Right ventricle myocardium inferior (tissue), 1 donor: ENCODE measurements around the gene FAM120B. TPM values are rescaled to one million over a fixed set of nuclear protein-coding genes. Genes with fewer than 3 reads are reported as not detected.
A peak's percentile ranks its signal among the peaks of the same experiment; 100 is the strongest.

Source experiments
- ATAC-seq: fragments of 200-7000 bp; cut with Tn5 transposase; one replicate; pipeline ENCODE4 v1.9.1; 2020; ENCODE audit warnings: mild to moderate bottlenecking, moderate library complexity
- DNase-seq: peaks from one replicate; pipeline ENCODE4 v3.0.0; 2021; ENCODE audit errors: missing footprints
- intact Hi-C: fragments of 100-400 bp; cut with DNase I; formaldehyde crosslinking; loops from one replicate; pipeline ENCODE4 v1.11.0; 2022
- total RNA-seq: library from RNA; stranded (reverse); fragmentation: NEBNext Ultra II Directional; extraction: Animal tissue kit (Norgen Biotek cat#: 25700); gene quantifications from one replicate; pipeline ENCODE4 v1.2.1, GENCODE V29; 2021
- donor health status: DM: no; HTN: yes; CAD: no; lungs with severe emphysema.

FAM120B gene
- total RNA-seq, 1 donor from 2014 or later = 16.3 TPM

GRCh38 chr6:170284126-170284773 is 22.3 kb upstream of the FAM120B start:
- no peak for ATAC-seq
- intact Hi-C loops = no loop called here
- no peak for DNase-seq

GRCh38 chr6:170284866-170285469 is 21.6 kb upstream of the FAM120B start:
- intact Hi-C loops = loop anchor here (5.0 kb wide), 2 partner anchors 38 to 148 kb away; no protein-coding TSS in a partner anchor
- DNase-seq = no peak
- no peak for ATAC-seq

- no peak for DNase-seq
- intact Hi-C loops = loop anchor here (5.0 kb wide), 2 partner anchors 38 to 148 kb away; no protein-coding TSS in a partner anchor
Measured at GRCh38 chr6:170285482-170285881, 21.1 kb upstream of the FAM120B start.

GRCh38 chr6:170286246-170286933 is 20.2 kb upstream of the FAM120B start:
- DNase-seq (peak; percentile 81), ATAC-seq (peak; percentile 27)
- intact Hi-C loops = loop anchor here (5.0 kb wide), 2 partner anchors 39 to 149 kb away; no protein-coding TSS in a partner anchor

More at GRCh38 chr6:170285482-170285881, 21.1 kb upstream of the FAM120B start:
- no peak for ATAC-seq

- intact Hi-C loops = loop anchor here (5.0 kb wide), 2 partner anchors 40 to 150 kb away; no protein-coding TSS in a partner anchor
- peak; percentile 48 for ATAC-seq
Measured at GRCh38 chr6:170286934-170287265, 19.7 kb upstream of the FAM120B start.

GRCh38 chr6:170287371-170287876 is 19.1 kb upstream of the FAM120B start:
- DNase-seq = no peak
- intact Hi-C loops = loop anchor here (5.0 kb wide), 2 partner anchors 40 to 150 kb away; no protein-coding TSS in a partner anchor
- ATAC-seq = peak; percentile 29

More at GRCh38 chr6:170286934-170287265, 19.7 kb upstream of the FAM120B start:
- no peak for DNase-seq

- intact Hi-C loops = loop anchor here (5.0 kb wide), 2 partner anchors 41 to 151 kb away; no protein-coding TSS in a partner anchor
- ATAC-seq = no peak
- DNase-seq = no peak
Measured at GRCh38 chr6:170288091-170288631, 18.4 kb upstream of the FAM120B start.

GRCh38 chr6:170288852-170289179 is 17.7 kb upstream of the FAM120B start:
- ATAC-seq = no peak
- intact Hi-C loops = loop anchor here (5.0 kb wide), 2 partner anchors 42 to 152 kb away; no protein-coding TSS in a partner anchor
- DNase-seq = no peak

GRCh38 chr6:170289180-170289931 is 17.2 kb upstream of the FAM120B start:
- intact Hi-C loops = loop anchor here (5.0 kb wide), 2 partner anchors 42 to 152 kb away; no protein-coding TSS in a partner anchor
- DNase-seq (no peak), ATAC-seq (no peak)

GRCh38 chr6:170289951-170290295 is 16.6 kb upstream of the FAM120B start:
- intact Hi-C loops = loop anchor here (1.0 to 5.0 kb wide), 5 partner anchors 43 to 246 kb away; no protein-coding TSS in a partner anchor
- no peak for ATAC-seq
- no peak for DNase-seq

GRCh38 chr6:170290296-170291128 is 16.0 kb upstream of the FAM120B start, which contains the start of gene DLL1:
TSS of gene DLL1 (minus strand) at chr6:170291078. CDS start at chr6:170290139, 939 bp downstream.
- DNase-seq = no peak
- ATAC-seq = peak; percentile 45
- intact Hi-C loops = loop anchor here (1.0 to 5.0 kb wide), 3 partner anchors 123 to 246 kb away; no protein-coding TSS in a partner anchor

GRCh38 chr6:170291271-170292110 is 15.1 kb upstream of the FAM120B start:
- DNase-seq (peak; percentile 89), ATAC-seq (peak; percentile 49)
- intact Hi-C loops = loop anchor here (2.0 to 5.0 kb wide), 4 partner anchors 124 to 459 kb away; no protein-coding TSS in a partner anchor

GRCh38 chr6:170292111-170292406 is 14.5 kb upstream of the FAM120B start:
- ATAC-seq (no peak), DNase-seq (no peak)
- intact Hi-C loops = loop anchor here (2.0 to 5.0 kb wide), 4 partner anchors 125 to 459 kb away; no protein-coding TSS in a partner anchor

- intact Hi-C loops = loop anchor here (2.0 to 5.0 kb wide), 4 partner anchors 125 to 460 kb away; no protein-coding TSS in a partner anchor
- DNase-seq = no peak
- peak; percentile 12 for ATAC-seq
Measured at GRCh38 chr6:170292407-170293158, 14.0 kb upstream of the FAM120B start.

- intact Hi-C loops = loop anchor here (2.0 to 5.0 kb wide), 4 partner anchors 126 to 461 kb away; no protein-coding TSS in a partner anchor
- no peak for ATAC-seq
- DNase-seq = no peak
Measured at GRCh38 chr6:170293341-170294231, 13.0 kb upstream of the FAM120B start.
